ENCODE measurements around the gene POU2AF3. TPM values are rescaled to one million over a fixed set of nuclear protein-coding genes. Genes with fewer than 3 reads are reported as not detected.

Gene POU2AF3
- polyA plus RNA-seq, 1 of the 3 experiments (the other 2 are of a cell fraction): 0.07 TPM

DNA sequence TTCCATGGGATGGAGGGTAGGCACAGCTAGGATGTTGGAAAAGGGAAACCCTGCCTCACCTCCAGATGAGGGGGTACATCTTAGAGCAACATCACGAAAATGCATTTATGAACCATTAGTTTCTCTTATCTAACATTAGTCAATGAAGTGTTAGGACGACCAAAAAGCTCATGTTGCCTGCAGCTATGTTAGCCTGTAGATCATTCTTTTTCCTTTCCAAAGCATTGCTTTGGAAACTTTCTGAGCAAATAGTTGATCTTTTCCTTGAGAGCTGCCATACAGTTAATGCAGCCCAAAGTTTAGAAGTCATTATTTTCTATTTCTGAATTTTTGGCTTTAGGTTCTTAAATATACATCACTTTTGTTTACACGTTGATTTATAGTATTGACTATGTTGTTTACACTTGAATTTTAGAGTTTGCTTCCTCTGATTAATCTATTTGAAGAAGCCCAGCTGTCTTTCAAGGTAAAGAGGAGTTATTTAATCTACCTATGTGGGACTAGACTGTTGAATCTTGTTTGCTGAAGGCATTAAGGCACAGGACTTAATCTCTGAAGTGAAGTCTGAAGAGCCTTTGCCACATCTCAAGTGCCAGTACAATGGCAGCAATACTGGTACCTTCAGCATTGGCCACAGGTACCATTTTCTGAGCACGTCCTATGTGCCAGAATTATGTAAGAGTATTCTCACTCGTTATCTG, 11.0 kb downstream of the POU2AF3 start:
- no peak for DNase-seq
- 23% methylated on average over 5 of the region's 5 CpGs for WGBS (ENCODE audit: low lambda C conversion rate)
- no peak overlapping the region for H3K9ac ChIP-seq
- POLR2A ChIA-PET: no interaction called here
- H3K79me2 ChIP-seq (ENCODE audit: insufficient read depth): no peaks in the 10 kb centered on the region
- TF ChIP-seq GABPA (IDR thresholded peaks at IDR 0.05; ENCODE audit: low read depth): no peak
- TF ChIP-seq NRF1 (IDR thresholded peaks at IDR 0.05; ENCODE audit: low read depth, low read length): no peak
- TF ChIP-seq TAF1 (IDR thresholded peaks at IDR 0.05; ENCODE audit: borderline replicate concordance, low read depth, low read length): no peak
- no peak for TF ChIP-seq RAD21 (IDR thresholded peaks at IDR 0.05; ENCODE audit: low read length)
- no peak for TF ChIP-seq FOSL2 (IDR thresholded peaks at IDR 0.05; ENCODE audit: borderline replicate concordance, low read depth)
- TF ChIP-seq MEF2A (IDR thresholded peaks at IDR 0.05; ENCODE audit: borderline replicate concordance, low read depth): no peak
- TF ChIP-seq, protein P1, sequence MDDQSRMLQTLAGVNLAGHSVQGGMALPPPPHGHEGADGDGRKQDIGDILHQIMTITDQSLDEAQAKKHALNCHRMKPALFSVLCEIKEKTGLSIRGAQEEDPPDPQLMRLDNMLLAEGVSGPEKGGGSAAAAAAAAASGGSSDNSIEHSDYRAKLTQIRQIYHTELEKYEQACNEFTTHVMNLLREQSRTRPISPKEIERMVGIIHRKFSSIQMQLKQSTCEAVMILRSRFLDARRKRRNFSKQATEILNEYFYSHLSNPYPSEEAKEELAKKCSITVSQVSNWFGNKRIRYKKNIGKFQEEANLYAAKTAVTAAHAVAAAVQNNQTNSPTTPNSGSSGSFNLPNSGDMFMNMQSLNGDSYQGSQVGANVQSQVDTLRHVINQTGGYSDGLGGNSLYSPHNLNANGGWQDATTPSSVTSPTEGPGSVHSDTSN (IDR thresholded peaks at IDR 0.05): no peak
- TF ChIP-seq, protein P2, sequence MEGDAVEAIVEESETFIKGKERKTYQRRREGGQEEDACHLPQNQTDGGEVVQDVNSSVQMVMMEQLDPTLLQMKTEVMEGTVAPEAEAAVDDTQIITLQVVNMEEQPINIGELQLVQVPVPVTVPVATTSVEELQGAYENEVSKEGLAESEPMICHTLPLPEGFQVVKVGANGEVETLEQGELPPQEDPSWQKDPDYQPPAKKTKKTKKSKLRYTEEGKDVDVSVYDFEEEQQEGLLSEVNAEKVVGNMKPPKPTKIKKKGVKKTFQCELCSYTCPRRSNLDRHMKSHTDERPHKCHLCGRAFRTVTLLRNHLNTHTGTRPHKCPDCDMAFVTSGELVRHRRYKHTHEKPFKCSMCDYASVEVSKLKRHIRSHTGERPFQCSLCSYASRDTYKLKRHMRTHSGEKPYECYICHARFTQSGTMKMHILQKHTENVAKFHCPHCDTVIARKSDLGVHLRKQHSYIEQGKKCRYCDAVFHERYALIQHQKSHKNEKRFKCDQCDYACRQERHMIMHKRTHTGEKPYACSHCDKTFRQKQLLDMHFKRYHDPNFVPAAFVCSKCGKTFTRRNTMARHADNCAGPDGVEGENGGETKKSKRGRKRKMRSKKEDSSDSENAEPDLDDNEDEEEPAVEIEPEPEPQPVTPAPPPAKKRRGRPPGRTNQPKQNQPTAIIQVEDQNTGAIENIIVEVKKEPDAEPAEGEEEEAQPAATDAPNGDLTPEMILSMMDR (IDR thresholded peaks at IDR 0.05): no peak
- no peak for TF ChIP-seq POLR2AphosphoS5 (IDR thresholded peaks at IDR 0.05; ENCODE audit: low read depth, low read length)
- no peak for TF ChIP-seq RFX5 (IDR thresholded peaks at IDR 0.05; ENCODE audit: low read length)
- no peak for TF ChIP-seq REST (IDR thresholded peaks at IDR 0.05; ENCODE audit: low read depth, low read length)
- no peak for TF ChIP-seq RXRA (IDR thresholded peaks at IDR 0.05; ENCODE audit: borderline replicate concordance, low read depth)
- TF ChIP-seq, protein P3, sequence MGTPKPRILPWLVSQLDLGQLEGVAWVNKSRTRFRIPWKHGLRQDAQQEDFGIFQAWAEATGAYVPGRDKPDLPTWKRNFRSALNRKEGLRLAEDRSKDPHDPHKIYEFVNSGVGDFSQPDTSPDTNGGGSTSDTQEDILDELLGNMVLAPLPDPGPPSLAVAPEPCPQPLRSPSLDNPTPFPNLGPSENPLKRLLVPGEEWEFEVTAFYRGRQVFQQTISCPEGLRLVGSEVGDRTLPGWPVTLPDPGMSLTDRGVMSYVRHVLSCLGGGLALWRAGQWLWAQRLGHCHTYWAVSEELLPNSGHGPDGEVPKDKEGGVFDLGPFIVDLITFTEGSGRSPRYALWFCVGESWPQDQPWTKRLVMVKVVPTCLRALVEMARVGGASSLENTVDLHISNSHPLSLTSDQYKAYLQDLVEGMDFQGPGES (IDR thresholded peaks at IDR 0.05; ENCODE audit: low read depth, low read length): no peak
- TF ChIP-seq TCF12 (IDR thresholded peaks at IDR 0.05): no peak
- no peak for TF ChIP-seq MAX (IDR thresholded peaks at IDR 0.05; ENCODE audit: low read depth)
- no peak for TF ChIP-seq TEAD4 (IDR thresholded peaks at IDR 0.05; ENCODE audit: borderline replicate concordance, insufficient read depth)
- TF ChIP-seq ELF1 (IDR thresholded peaks at IDR 0.05): no peak
- H3K27me3 ChIP-seq (ENCODE audit: insufficient read depth): peaks cover 16% of the 10 kb centered on the region; the same call in 1 of the 2 replicates
- no peaks in the 10 kb centered on the region for H3K9me2 ChIP-seq
- H3F3A ChIP-seq (replicated peaks; ENCODE audit: insufficient read depth): no peaks in the 10 kb centered on the region
- H3K36me3 ChIP-seq (replicated peaks in 1 of 2; ENCODE audit: control insufficient read depth in 1 of 2, insufficient read depth in 2 of 2, low read length in 1 of 2): no peaks in the 10 kb centered on the region
- peaks cover 0 to 4% of the 10 kb centered on the region in 2 experiments; a peak in 1 of 4 replicates for H3K4me1 ChIP-seq (ENCODE audit: control insufficient read depth in 1 of 2, insufficient read depth in 2 of 2, low read depth in 1 of 2, low read length in 1 of 2)
- no peaks in the 10 kb centered on the region for H4K20me1 ChIP-seq (ENCODE audit: insufficient read depth)
- no peak overlapping the region for H3K4me2 ChIP-seq
- CTCF ChIA-PET: interaction anchor here (1.0 to 4.8 kb wide), 3 partner anchors 11 to 119 kb away, joined by 4 to 22 read pairs (median 4); partner anchors contain the start of gene POU2AF3
- no peak overlapping the region for H2AFZ ChIP-seq (ENCODE audit: low read depth)
- no peak overlapping the region for H3K27ac ChIP-seq (ENCODE audit: low read depth in 2 of 2, low read length in 1 of 2)
- H3K4me3 ChIP-seq (ENCODE audit: low read depth in 2 of 2, low read length in 1 of 2): no peak overlapping the region
- no peaks in the 10 kb centered on the region for H3K9me3 ChIP-seq

All from SK-N-SH (cell line).